Central memory CD8-positive, alpha-beta T cell (primary cell): ENCODE results near the gene LMBRD2.
"Not testable (repeated sequence)": the region's sequence is repeated elsewhere in the genome, so short reads cannot be mapped to it uniquely, and the experiment has no call there.

Experiments
- ATAC-seq: fragments of 150-1000 bp; cut with Tn5 transposase; replicated peaks from 2 replicates; pipeline ENCODE4 v1.10.0; 2022; ENCODE audit warnings: mild to moderate bottlenecking, moderate FRiP score, moderate number of reproducible peaks; ENCODE audit not compliant: poor library complexity, severe bottlenecking; ENCODE audit errors: extremely low read depth
- DNase-seq, 2 donors: peaks; one replicate each; pipeline ENCODE4 v3.0.0; 2021; ENCODE audit warnings: low spot score in 2 of 2
- H3K27ac Mint-ChIP-seq: one replicate; pipeline ENCODE4 v1.8.0; 2022; ENCODE audit warnings: low read depth, mild to moderate bottlenecking, moderate library complexity, mixed read lengths
- H3K27me3 Mint-ChIP-seq: one replicate; pipeline ENCODE4 v1.8.0; 2022; ENCODE audit warnings: mixed read lengths
- H3K36me3 Mint-ChIP-seq: one replicate; pipeline ENCODE4 v1.8.0; 2022; ENCODE audit warnings: mild to moderate bottlenecking, moderate library complexity, mixed read lengths; ENCODE audit not compliant: insufficient read depth
- H3K4me1 Mint-ChIP-seq: one replicate; pipeline ENCODE4 v1.8.0; 2022; ENCODE audit warnings: mixed read lengths
- H3K4me3 Mint-ChIP-seq: one replicate; pipeline ENCODE4 v1.8.0; 2022; ENCODE audit warnings: mild to moderate bottlenecking, moderate library complexity, mixed read lengths
- H3K9me3 Mint-ChIP-seq: one replicate; pipeline ENCODE4 v1.8.0; 2022; ENCODE audit warnings: mixed read lengths

Gene LMBRD2

DNA sequence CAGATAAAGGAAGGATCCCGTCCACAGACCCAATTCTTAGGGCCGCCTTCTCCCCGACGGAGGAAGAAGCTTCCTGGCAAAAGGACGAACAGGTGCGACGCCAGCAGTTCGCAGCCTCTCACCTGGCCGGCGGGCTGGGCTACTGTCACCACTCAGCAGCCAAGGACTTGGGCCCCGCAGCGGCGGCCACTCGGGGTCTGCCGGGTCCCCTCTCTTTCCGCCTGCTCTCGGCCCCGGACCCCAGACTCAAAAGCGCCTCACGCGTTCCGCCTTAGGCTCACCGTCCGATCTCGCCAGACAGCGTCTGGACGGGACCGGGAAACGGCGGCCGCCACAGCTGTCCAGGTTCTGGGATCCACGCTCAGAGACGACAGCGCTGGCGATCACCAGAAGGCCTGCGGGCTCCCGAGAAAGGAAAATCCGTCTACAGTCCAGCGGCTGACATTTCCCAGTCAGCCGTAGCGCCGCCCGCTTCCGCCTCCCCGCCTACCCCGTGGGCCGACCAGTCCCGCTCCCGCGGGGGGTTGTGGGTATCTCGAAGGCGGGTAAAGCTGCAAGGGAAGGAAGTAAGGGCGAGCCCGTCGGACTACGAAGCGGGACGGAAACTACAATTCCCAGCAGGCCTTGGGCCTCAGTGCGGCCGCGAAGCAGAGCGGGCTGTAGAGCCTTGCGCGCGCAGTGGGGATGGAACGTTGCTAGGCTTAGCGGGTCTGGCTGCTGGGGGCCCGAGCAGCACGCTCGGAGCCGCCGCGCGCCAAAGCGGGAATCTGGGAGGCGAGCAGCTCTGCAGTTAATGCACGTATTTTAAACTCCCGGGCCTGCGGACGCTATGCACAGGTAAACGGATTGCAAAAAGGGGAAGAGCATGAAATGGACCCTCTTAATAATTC is at the start of gene LMBRD2, which contains the start of gene SKP2:
Gene LMBRD2, minus strand, starts transcription at position 454 of the 890 bp plus-strand sequence. CDS start 8,538 bp downstream, outside the sequence.
Gene SKP2, plus strand, starts transcription at position 678 of the 890 bp plus-strand sequence. Its CDS starts 152 bp downstream, at position 830.
- Mint-ChIP-seq H3K27ac (peak within 1 kb of the TSS; percentile 91), H3K4me1 (peaks cover 63% of the 10 kb centered on the region), H3K36me3 (peaks cover 16% of the 10 kb centered on the region), H3K4me3 (peak within 1 kb of the TSS; percentile 92), H3K27me3 (no peaks in the 10 kb centered on the region), H3K9me3 (no peaks in the 10 kb centered on the region)
- DNase-seq = peak; percentile 92 to 93
- ATAC-seq = peak; percentile 98

DNA sequence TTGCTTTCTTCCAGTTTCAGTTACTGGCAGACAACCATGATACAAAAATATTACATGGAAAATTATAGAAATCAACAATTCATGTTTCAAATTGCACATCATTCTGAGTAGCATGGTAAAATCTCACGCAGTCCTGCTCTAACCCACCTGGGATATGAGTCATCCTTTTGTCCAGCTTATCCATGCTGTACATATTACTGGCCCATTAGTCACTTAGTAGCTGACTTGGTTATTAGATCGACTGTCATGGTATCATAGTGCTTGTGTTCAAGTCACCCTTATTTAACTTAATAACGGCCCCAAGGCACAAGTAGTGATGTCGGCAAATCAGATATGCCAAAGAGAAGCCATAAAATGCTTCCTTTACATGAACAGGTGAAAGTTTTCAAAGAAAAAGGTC is 48.8 kb upstream of the LMBRD2 start:
- Mint-ChIP-seq H3K9me3 (no peaks in the 10 kb centered on the region), H3K27ac (no peak overlapping the region), H3K27me3 (no peaks in the 10 kb centered on the region), H3K36me3 (peaks cover 16% of the 10 kb centered on the region), H3K4me3 (no peak overlapping the region), H3K4me1 (no peaks in the 10 kb centered on the region)
- ATAC-seq = no peak
- DNase-seq = no peak

DNA sequence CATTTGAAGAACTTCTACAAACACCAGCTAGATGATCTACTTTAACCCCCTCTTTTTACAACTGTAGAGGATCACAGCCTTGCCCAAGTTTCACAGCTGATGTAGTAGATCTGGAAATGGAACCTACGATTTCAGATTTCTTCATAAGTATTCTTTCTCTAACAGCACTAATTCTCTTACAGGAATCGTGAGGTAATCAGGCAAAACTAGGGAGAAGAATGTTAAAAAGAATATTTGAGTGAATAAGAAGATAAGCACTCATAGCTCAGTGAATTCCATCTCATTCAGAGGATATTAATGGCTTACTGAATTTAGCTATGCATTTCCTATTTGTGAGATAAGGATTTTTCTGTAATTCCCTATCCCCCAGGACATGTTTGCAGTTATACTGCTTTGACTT is 47.9 kb upstream of the LMBRD2 start:
- Mint-ChIP-seq H3K9me3 (no peaks in the 10 kb centered on the region), H3K4me1 (no peaks in the 10 kb centered on the region), H3K27me3 (no peaks in the 10 kb centered on the region), H3K27ac (no peak overlapping the region), H3K36me3 (peaks cover 16% of the 10 kb centered on the region), H3K4me3 (no peak overlapping the region)
- ATAC-seq (no peak), DNase-seq (no peak)

DNA sequence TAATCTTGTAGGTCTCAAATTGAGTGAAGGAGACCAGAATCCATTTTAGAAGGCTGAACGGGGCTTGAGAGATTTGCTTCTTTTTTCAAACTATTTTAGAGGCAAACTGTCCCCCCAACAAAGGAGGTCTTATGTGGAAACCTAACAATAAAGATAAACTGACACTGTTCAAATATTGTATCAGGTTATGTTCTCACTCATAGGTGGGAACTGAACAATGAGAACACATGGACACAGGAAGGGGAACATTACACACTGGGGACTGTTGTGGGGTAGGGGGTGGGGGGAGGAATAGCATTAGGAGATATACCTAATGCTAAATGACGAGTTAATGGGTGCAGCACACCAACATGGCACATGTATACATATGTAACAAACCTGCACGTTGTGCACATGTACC is 47.1 kb upstream of the LMBRD2 start:
- H3K27me3 Mint-ChIP-seq, H3K4me3 Mint-ChIP-seq, H3K4me1 Mint-ChIP-seq, ATAC-seq, H3K27ac Mint-ChIP-seq, DNase-seq, H3K9me3 Mint-ChIP-seq: not testable (repeated sequence)
- peaks cover 14% of the 10 kb centered on the region for H3K36me3 Mint-ChIP-seq

DNA sequence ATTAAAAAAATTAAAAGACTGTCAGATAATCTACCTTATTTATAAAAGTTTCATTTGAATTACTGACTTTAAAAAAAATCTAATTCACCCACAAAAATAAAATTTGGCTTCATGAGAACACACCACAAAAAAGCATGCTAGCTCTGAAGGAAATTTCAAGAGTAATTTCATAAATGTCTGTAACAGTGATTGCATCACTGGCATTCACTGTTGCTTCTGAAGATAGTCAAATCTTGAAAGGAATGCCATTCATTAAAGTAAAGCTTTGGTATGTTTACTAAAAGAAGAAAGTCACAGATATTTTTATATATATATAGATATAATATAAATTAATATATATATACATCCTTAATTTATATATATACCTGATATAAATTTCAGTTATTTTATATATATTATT is 46.6 kb upstream of the LMBRD2 start:
- Mint-ChIP-seq H3K27me3 (no peaks in the 10 kb centered on the region), H3K36me3 (peaks cover 13% of the 10 kb centered on the region), H3K27ac (no peak overlapping the region), H3K4me1 (no peaks in the 10 kb centered on the region), H3K9me3 (no peaks in the 10 kb centered on the region), H3K4me3 (no peak overlapping the region)
- DNase-seq (no peak), ATAC-seq (no peak)

DNA sequence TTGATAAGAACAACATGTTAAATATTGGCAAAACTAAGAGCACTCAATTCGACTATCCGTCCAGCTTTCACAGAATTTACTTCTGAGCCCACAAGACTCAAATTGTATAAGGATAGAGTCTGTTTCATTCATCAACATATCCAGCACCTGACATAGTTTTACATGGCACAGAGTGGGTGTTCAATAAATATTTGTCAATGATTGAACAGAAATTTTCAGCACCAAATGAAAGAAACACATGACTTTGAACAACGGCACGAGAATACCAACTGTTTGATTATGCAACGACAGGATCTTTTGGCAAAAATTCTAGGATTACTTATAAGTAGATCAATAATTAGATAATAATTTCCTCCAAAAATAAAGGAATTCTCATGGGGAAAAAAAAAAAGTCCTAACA is 42.1 kb upstream of the LMBRD2 start:
- no peaks in the 10 kb centered on the region for H3K9me3 Mint-ChIP-seq
- peaks cover 11% of the 10 kb centered on the region for H3K36me3 Mint-ChIP-seq
- ATAC-seq = no peak
- H3K4me1 Mint-ChIP-seq = no peaks in the 10 kb centered on the region
- no peak overlapping the region for H3K27ac Mint-ChIP-seq
- no peak overlapping the region for H3K4me3 Mint-ChIP-seq
- H3K27me3 Mint-ChIP-seq = no peaks in the 10 kb centered on the region
- no peak for DNase-seq

DNA sequence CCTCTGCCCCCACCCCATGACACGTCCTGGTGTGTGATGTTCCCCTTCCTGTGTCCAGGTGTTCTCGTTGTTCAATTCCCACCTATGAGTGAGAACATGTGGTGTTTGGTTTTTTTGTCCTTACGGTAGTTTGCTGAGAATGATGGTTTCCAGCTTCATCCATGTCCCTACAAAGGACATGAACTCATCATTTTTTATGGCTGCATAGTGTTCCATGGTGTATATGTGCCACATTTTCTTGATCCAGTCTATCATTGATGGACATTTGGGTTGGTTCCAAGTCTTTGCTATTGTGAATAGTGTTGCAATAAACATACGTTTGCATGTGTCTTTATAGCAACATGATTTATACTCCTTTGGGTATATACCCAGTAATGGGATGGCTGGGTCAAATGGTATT is 32.7 kb upstream of the LMBRD2 start:
- Mint-ChIP-seq H3K4me1 (peaks cover 11% of the 10 kb centered on the region), H3K36me3 (peaks cover 19% of the 10 kb centered on the region)
- H3K27me3 Mint-ChIP-seq, DNase-seq, ATAC-seq, H3K4me3 Mint-ChIP-seq, H3K9me3 Mint-ChIP-seq, H3K27ac Mint-ChIP-seq: not testable (repeated sequence)

DNA sequence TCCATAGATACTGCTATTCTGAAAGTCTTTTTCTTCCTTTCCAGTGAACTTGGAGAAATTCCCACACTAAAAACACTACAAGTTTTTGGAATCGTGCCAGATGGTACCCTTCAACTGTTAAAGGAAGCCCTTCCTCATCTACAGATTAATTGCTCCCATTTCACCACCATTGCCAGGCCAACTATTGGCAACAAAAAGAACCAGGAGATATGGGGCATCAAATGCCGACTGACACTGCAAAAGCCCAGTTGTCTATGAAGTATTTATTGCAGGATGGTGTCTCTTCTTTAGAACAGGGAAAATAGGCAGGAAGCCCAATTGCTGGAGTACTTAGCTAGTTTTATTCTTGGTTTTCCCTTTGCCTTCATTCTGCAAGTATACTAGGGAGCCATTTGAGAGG is 30.1 kb upstream of the LMBRD2 start:
- Mint-ChIP-seq H3K4me3 (no peak overlapping the region), H3K9me3 (no peaks in the 10 kb centered on the region), H3K36me3 (peaks cover 25% of the 10 kb centered on the region)

DNA sequence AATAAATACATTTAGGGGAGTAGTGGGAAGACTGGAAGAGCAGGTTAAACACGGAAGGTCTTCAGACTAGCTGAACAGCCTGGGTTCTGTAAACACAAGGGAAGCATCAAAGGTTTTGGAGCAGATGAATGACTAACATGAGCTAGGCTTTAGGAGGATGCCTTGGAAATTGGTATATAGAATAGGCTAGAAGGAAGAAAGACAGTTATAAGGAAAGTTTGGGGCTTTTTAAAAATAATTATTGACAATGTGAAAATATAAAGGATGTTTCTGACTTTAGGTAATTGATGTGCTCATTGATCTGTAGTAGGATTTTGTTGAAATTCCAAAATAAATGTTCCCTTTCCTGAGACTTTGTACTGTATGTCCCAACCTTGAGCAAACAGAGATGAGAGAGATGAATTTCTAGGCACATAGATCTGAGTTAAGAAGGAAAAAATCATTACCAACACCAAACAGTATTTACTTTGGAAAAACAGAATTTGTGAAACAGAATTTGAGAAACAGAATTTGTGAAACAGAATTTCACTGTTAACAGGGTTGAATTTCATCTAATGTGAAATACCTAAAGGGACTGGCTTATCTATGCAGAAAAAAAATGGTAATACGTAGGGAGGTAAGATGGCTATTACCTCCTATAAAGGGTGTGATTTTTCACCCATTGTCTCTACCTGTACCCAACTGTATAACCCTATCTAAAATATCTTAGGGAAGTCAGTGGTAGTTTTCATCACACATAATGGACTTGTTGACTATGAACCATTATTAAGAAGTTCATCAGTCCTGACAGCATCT is 29.1 kb upstream of the LMBRD2 start:
- ATAC-seq (no peak), DNase-seq (no peak)
- no peaks in the 10 kb centered on the region for H3K4me1 Mint-ChIP-seq
- no peaks in the 10 kb centered on the region for H3K9me3 Mint-ChIP-seq
- H3K27me3 Mint-ChIP-seq = no peaks in the 10 kb centered on the region
- no peak overlapping the region for H3K4me3 Mint-ChIP-seq
- peak overlapping the region; percentile 1 for H3K27ac Mint-ChIP-seq
- peaks cover 25% of the 10 kb centered on the region for H3K36me3 Mint-ChIP-seq

More for the DNA sequence above, 30.1 kb upstream of the LMBRD2 start:
- H3K4me1 Mint-ChIP-seq = no peaks in the 10 kb centered on the region
- H3K27ac Mint-ChIP-seq = no peak overlapping the region
- DNase-seq = no peak
- no peak for ATAC-seq
- H3K27me3 Mint-ChIP-seq = no peaks in the 10 kb centered on the region

DNA sequence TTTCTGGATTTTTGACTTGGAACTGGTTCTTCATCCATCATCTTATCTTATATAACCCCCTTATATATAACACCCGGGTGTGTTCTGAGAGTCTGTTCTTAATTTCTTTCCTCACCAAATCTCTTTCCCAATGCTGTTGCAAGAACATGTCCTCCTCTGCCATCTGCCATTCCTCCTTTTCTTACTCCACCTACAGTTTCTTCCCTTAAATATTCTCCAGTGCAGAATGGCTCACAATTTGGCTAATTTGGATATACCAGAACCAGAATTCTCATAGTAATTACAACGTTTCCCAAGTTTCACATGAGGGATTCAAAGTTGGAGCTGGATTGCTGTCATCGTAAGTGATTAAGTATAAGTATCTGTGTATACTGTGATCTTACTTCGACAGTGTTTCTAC is 28.3 kb upstream of the LMBRD2 start:
- no peaks in the 10 kb centered on the region for H3K27me3 Mint-ChIP-seq
- DNase-seq (no peak), ATAC-seq (no peak)
- peak overlapping the region; percentile 1 for H3K27ac Mint-ChIP-seq
- peaks cover 23% of the 10 kb centered on the region for H3K36me3 Mint-ChIP-seq
- no peaks in the 10 kb centered on the region for H3K9me3 Mint-ChIP-seq
- no peak overlapping the region for H3K4me3 Mint-ChIP-seq
- no peaks in the 10 kb centered on the region for H3K4me1 Mint-ChIP-seq

DNA sequence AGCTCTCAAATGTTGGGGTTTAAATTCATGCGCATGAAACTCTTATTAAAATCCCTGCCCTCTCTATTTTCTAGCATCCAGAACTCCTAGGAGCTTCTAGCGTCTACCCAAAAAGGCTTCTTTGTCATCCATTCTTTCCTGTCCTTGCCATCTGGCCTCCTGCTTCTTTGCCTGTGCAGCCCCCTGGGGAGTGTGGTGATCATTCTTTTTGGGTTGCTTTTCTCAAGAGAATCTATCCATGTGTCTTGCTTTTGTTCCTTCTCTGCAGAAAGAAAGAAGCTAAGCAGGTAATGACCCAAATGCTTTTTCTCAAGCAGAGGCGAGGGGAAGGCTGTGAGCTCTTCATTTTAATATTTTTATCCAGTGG is 26.8 kb upstream of the LMBRD2 start:
- H3K27ac Mint-ChIP-seq = no peak overlapping the region
- DNase-seq = no peak
- H3K36me3 Mint-ChIP-seq = peaks cover 31% of the 10 kb centered on the region
- no peaks in the 10 kb centered on the region for H3K4me1 Mint-ChIP-seq
- no peaks in the 10 kb centered on the region for H3K27me3 Mint-ChIP-seq
- H3K9me3 Mint-ChIP-seq = no peaks in the 10 kb centered on the region
- no peak overlapping the region for H3K4me3 Mint-ChIP-seq
- no peak for ATAC-seq

DNA sequence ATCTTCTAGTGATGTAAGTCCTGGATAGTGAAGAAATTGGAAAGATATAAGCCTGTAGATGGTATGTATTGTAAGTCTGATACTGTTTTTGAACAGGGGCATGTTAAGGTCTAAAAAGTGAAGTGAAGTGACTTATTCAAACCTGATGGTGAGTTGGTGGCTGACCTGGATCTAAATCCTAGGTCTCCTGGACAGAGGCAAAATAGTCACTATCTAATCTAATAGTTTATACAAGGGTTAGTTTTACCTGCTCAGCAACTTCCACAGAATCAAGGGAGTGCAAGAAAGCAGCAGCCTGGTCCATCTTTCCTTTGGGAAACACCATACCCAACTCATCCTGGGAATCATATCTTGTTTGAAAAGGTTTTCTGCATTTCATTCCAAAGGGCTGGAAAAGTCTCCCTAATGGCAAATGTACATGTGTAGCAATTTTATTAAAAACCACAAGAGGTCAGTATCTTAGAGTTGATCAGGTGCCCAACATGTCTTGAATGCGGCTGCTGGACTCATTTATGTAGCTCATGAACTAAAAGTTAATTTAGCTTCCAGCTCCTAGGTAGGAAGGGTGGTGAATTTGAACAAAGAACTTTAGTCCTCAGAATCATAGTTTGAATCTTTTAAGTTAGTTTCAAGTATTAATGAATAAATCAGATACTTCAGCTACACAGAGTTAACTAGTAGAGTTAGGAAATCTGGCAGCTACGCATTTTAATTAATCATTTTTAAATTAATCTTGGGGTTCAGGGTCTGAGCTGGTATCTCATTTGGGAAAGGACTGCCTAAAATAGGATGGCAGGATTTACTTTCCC is 26.2 kb upstream of the LMBRD2 start:
- H3K27ac Mint-ChIP-seq = no peak overlapping the region
- no peaks in the 10 kb centered on the region for H3K9me3 Mint-ChIP-seq
- H3K36me3 Mint-ChIP-seq = peaks cover 34% of the 10 kb centered on the region
- no peaks in the 10 kb centered on the region for H3K27me3 Mint-ChIP-seq
- no peak overlapping the region for H3K4me3 Mint-ChIP-seq
- ATAC-seq (no peak), DNase-seq (no peak)
- no peaks in the 10 kb centered on the region for H3K4me1 Mint-ChIP-seq
